HG03175 (cell line): ENCODE data around the gene SV2A.
"Not testable (repeated sequence)": the region's sequence is repeated elsewhere in the genome, so short reads cannot be mapped to it uniquely, and the experiment has no call there.

ENCODE experiments used
- ATAC-seq: cut with Tn5 transposase; IDR thresholded peaks from one replicate; pipeline ENCODE4 v1.9.1; 2021; ENCODE audit warnings: mild to moderate bottlenecking, moderate library complexity; ENCODE audit not compliant: unreplicated experiment

SV2A gene

GRCh38 chr1:149917571-149918144, at the start of gene SV2A:
Gene SV2A (minus strand): TSS chr1:149917844. CDS start chr1:149913840, 4,004 bp downstream.
- ATAC-seq, result no peak

DNA sequence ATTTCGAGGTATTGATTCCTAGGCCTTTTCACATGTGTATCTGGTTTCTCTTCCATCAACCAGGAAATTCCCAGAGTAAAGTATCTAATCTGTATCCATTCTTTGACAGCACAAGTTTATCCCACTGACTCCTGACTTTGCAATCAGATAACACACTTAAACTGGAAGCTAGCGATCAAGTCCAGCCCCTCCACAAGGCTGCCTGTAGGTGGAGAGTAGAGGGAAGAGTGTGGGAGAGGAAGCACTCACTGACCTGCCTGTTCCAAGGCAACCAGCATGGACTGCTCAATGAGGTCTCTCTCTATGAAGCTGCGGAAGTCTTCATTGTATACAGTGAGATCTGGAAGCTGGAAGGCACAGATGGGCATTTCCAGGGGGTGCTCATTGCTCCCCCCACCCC, 49.4 kb upstream of the SV2A start:
- no peak for ATAC-seq

DNA sequence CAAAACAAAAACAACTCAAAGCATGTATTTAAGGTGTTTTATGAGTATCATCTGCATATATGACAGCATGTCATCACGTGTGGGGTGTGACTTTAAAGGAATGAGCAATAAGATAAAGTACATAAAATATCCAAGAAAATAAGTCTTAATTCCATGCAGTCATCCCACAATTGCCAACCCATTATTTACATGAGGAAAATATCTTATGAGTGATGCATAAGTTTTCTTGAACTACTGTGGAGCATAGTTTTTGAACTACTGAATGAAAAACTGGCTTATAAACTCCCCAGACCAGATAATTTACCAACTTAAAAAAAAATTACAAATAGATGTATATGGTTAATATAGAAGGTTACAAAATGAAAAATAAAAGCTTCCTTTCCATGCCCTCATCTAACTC, 48.8 kb upstream of the SV2A start:
- ATAC-seq, result no peak

- ATAC-seq, result no peak
These were observed 47.8 kb upstream of the SV2A start for GRCh38 chr1:149965440-149965839.

DNA sequence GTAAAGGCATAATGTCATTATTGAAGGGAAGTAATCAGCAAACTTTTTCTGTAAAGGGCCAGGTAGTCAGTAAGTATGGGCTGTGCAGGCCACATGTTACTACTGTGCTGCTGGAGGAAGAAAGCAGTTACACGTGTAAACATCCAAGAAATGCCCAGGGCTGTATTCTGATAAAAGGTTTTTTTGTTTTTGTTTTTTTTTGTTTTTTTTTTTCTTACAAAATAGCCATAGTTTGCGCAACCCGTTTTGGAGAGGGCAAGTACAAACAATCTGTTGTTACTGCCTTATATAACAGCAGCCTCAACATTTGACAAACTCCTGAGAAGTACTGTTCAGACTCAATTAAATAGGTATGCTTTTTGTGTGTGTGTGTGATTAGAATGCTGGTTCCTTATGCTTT, 45.7 kb upstream of the SV2A start:
- no peak for ATAC-seq

DNA sequence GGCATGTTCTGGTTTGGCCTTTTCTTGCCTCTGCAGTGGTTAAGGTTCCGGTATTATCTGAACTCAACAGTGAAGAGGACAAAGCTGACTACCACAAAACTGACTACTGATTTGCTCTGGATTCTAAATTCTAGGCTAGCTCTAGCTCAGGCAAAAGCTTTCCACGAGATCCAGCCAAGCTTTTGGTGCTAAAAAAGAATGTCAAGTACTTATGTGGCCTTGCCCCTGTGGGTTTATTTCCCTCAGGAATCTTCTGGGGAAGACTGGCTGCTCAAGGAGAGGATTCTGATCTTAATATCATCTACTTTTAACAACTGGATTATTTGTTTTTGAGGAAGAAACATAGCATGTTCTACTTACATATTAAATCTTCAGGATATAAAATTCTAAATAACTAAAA, 45.1 kb upstream of the SV2A start:
- ATAC-seq, result no peak

- no peak for ATAC-seq
These were observed 44.5 kb upstream of the SV2A start for GRCh38 chr1:149962039-149962647.

GRCh38 chr1:149957548-149957947, 39.9 kb upstream of the SV2A start:
- not testable (repeated sequence) for ATAC-seq

- no peak for ATAC-seq
These were observed 32.3 kb upstream of the SV2A start for GRCh38 chr1:149949911-149950310.

DNA sequence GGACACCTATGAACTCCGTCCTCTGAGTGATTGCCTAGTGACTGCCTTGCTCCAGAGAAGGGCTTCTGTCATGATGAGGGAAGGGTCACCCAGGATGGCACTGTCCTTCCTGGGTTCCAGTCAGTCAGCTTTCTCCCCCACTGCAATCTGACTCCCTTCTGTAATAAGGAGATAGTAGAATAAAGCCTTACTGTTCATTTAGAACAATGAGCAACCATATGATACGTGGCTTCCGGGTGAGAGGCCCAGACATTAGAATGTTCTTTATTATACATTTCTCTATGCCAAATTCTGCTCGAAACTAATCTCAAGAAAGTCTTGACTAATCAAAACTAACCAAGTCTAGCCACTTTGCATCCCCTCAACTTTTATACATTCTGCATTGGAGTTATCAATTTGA, 27.6 kb upstream of the SV2A start:
- no peak for ATAC-seq

- no peak for ATAC-seq
These were observed 25.2 kb upstream of the SV2A start for GRCh38 chr1:149942885-149943284.

- no peak for ATAC-seq
These were observed 24.6 kb upstream of the SV2A start for GRCh38 chr1:149942207-149942606.

GRCh38 chr1:149940427-149940826, 22.8 kb upstream of the SV2A start:
- ATAC-seq, result no peak

DNA sequence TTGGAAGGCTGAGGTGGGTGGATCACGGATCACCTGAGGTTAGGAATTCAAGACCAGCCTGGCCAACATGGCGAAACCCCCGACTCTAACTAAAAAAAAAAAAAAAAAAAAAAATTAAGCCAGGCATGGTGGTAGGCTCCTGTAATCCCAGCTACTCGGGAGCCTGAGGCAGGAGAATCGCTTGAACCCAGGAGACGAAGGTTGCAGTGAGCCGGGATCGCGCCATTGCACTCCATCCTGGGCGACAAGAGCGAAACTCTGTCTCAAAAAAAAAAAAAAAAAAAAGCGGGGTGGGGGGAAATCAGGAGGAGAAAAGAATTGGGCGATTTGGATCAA, 21.0 kb upstream of the SV2A start:
- ATAC-seq, result not testable (repeated sequence)

- no peak for ATAC-seq
These were observed 20.1 kb upstream of the SV2A start for GRCh38 chr1:149937759-149938158.

DNA sequence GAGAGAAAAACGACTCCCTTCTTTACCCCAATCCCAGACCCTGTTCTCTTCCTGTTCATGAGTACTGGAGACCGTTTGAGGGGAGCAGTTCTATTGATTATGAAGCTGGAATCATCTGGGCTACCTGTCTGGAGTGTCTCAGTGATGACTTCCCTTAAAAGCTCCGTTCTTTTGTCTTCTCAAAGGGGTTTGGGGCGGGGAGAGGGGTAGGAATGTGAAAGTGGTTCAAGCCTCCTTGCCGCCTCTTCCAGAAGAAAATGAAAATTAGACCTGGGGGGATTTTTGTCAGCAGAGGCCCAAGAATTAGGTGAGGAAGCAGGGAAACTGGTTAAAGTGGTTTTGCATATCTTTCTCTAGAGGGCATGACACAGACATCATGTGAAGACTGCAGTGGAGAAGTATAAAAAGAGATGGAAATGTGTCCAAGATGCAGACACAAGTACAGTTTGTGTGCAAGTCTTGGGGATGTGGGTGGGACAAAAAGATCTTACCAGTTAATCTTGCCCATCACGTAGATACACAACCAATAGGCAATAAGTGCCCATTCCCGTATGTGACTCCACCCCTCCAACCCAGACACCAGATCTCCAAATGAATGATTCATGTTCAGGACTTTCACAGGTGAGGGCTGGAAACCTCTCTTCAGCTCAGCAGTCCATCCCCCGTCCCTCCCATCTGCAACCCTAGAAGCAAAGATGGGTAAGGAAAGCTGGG, 19.5 kb upstream of the SV2A start:
- ATAC-seq, result no peak

DNA sequence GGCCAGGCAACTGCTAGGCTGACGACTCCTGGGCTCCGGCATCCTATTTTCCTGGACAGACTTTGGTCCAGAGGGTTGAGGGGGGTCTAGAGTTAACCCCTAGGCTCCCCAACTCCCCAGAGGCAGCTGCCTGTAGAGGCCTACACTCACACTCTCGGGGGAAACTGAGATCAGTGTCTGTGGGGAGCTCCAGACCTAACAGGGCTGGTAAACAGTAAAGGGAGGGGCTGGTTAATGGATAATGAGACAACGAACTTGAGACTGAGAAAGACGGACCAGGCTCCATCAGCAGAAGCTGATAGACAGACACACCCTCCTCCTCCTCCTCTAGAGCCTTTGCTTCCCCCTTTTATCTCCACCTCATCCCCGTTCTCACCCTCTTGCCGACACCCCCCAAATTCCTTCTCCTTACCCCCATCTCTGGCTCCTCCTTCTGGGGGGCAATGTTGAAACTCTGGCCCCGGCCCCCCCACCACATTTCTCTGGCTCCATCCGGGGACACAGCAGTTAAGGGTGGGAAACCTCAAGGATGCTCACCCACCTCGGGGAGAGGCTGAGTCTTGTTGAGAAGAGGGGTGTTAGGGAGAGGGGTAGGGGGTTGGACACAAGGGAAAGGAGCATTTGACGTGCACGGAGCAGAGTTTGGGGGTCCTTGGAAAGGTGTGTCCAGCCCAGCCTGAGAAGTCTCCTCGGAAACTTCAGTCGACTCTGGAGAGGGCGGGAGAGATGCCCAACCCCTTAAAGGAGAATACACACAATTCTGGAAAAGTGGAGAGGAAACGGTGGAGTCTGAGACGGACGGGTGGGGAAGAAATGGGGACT, 18.7 kb upstream of the SV2A start, which contains the start of gene MTMR11:
Gene MTMR11 (minus strand): TSS at position 710 of the 822 bp plus-strand sequence. CDS start 232 bp downstream, at position 478.
- no peak for ATAC-seq

GRCh38 chr1:149934356-149934755, 16.7 kb upstream of the SV2A start:
- ATAC-seq, result no peak

GRCh38 chr1:149933208-149933607, 15.6 kb upstream of the SV2A start:
- ATAC-seq, result no peak

DNA sequence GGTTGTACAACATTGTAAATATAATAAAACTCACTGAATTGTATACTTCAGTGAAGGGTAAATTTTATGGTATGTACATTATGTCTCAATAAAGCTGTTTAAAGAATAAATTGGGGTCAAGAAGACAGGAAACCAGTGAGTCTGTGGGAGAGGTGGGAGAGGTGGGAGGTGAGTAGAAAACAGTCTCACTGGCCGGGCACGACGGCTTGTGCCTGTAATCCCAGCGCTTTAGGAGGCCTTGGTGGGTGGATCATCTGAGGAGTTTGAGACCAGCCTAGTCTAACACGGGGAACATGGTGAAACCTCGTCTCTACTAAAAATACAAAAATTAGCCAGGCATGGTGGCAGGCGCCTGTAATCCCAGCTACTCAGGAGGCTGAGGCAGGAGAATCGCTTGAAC, 14.8 kb upstream of the SV2A start:
- ATAC-seq, result no peak

GRCh38 chr1:149931212-149931790, 13.7 kb upstream of the SV2A start:
- no peak for ATAC-seq
